ENCODE results near the gene CSRP3. TPM values are rescaled to one million over a fixed set of nuclear protein-coding genes. Genes with fewer than 3 reads are reported as not detected.

The CSRP3 gene
- total RNA-seq, 4 donors from 2014 or later: 2.2 to 300 (median 89.5) TPM

GRCh38 chr11:19164230-19164855 lies 37.4 kb downstream of the CSRP3 start:
- no peak for TF ChIP-seq CTCF (IDR thresholded peaks at IDR 0.05 in 4 of 5, conservative IDR thresholded peaks at IDR 0.05 in 1 of 5)
- no peak for DNase-seq
- H3K9me3 ChIP-seq: no peaks in the 10 kb centered on the region
- no peaks in the 10 kb centered on the region for H3K4me1 ChIP-seq
- in situ Hi-C loops (cut with MboI; ENCODE audit: low sequenced_read_pairs in 4 of 4) (no loop called here), intact Hi-C loops (cut with DNase I; ENCODE audit: low total_unique reads) (loop anchor here (5.0 to 10.0 kb wide), 2 partner anchors 90 to 388 kb away; no protein-coding TSS in a partner anchor)
- H3K27me3 ChIP-seq: no peaks in the 10 kb centered on the region
- H3K4me3 ChIP-seq: no peak overlapping the region
- no peak overlapping the region for H3K27ac ChIP-seq
- peaks cover 0 to 7% of the 10 kb centered on the region in 2 donors for H3K36me3 ChIP-seq
- ATAC-seq: no peak

GRCh38 chr11:19163617-19164016 lies 38.2 kb downstream of the CSRP3 start:
- Histone ChIP-seq H3K27ac (no peak overlapping the region), H3K9me3 (no peaks in the 10 kb centered on the region), H3K4me1 (no peaks in the 10 kb centered on the region), H3K27me3 (no peaks in the 10 kb centered on the region), H3K36me3 (peaks cover 0 to 7% of the 10 kb centered on the region in 2 donors), H3K4me3 (no peak overlapping the region)
- TF ChIP-seq CTCF (IDR thresholded peaks at IDR 0.05 in 4 of 5, conservative IDR thresholded peaks at IDR 0.05 in 1 of 5) (no peak), POLR2A (IDR thresholded peaks at IDR 0.05) (no peak)
- DNase-seq (no peak), ATAC-seq (no peak)
- intact Hi-C loops (cut with DNase I; ENCODE audit: low total_unique reads) (loop anchor here (5.0 to 10.0 kb wide), 2 partner anchors 89 to 389 kb away; no protein-coding TSS in a partner anchor), in situ Hi-C loops (cut with MboI; ENCODE audit: low sequenced_read_pairs in 4 of 4) (no loop called here)

- no peak for ATAC-seq
- no peak overlapping the region for H3K27ac ChIP-seq
- no peaks in the 10 kb centered on the region for H3K4me1 ChIP-seq
- TF ChIP-seq POLR2A (IDR thresholded peaks at IDR 0.05) (no peak), CTCF (IDR thresholded peaks at IDR 0.05 in 4 of 5, conservative IDR thresholded peaks at IDR 0.05 in 1 of 5) (no peak)
- in situ Hi-C loops (cut with MboI; ENCODE audit: low sequenced_read_pairs in 4 of 4) (no loop called here), intact Hi-C loops (cut with DNase I; ENCODE audit: low total_unique reads) (loop anchor here (5.0 to 10.0 kb wide), 2 partner anchors 88 to 389 kb away; no protein-coding TSS in a partner anchor)
- H3K36me3 ChIP-seq: peaks cover 0 to 7% of the 10 kb centered on the region in 2 donors
- no peak overlapping the region for H3K4me3 ChIP-seq
- H3K9me3 ChIP-seq: no peaks in the 10 kb centered on the region
- no peaks in the 10 kb centered on the region for H3K27me3 ChIP-seq
- no peak for DNase-seq
These were observed 38.8 kb downstream of the CSRP3 start for GRCh38 chr11:19162951-19163505.

- Histone ChIP-seq H3K4me3 (no peak overlapping the region), H3K9me3 (no peaks in the 10 kb centered on the region), H3K27me3 (no peaks in the 10 kb centered on the region), H3K4me1 (no peaks in the 10 kb centered on the region), H3K36me3 (peaks cover 0 to 7% of the 10 kb centered on the region in 2 donors), H3K27ac (no peak overlapping the region)
- intact Hi-C loops (cut with DNase I; ENCODE audit: low total_unique reads): loop anchor here (5.0 to 10.0 kb wide), 2 partner anchors 87 to 391 kb away; no protein-coding TSS in a partner anchor
- DNase-seq (no peak), ATAC-seq (no peak)
- TF ChIP-seq POLR2A (IDR thresholded peaks at IDR 0.05) (no peak), CTCF (IDR thresholded peaks at IDR 0.05 in 4 of 5, conservative IDR thresholded peaks at IDR 0.05 in 1 of 5) (no peak)
- in situ Hi-C loops (cut with MboI; ENCODE audit: low sequenced_read_pairs in 4 of 4): no loop called here
These were observed 40.1 kb downstream of the CSRP3 start for GRCh38 chr11:19161651-19162050.

All from gastrocnemius medialis (tissue), 4 donors.